Glutamatergic neuron (in vitro differentiated cells): ENCODE measurements around the gene GPLD1. TPM values are rescaled to one million over a fixed set of nuclear protein-coding genes. Genes with fewer than 3 reads are reported as not detected.

ENCODE experiments used
- DNase-seq: peaks from one replicate; pipeline ENCODE4 v3.0.0; 2022
- H3K27ac Mint-ChIP-seq: one replicate; pipeline ENCODE4 v1.8.0; 2020; ENCODE audit warnings: mild to moderate bottlenecking, mixed read lengths, inconsistent platforms; ENCODE audit not compliant: unreplicated experiment
- H3K27me3 Mint-ChIP-seq: one replicate; pipeline ENCODE4 v1.8.0; 2020; ENCODE audit warnings: mild to moderate bottlenecking, moderate library complexity, mixed read lengths, inconsistent platforms; ENCODE audit not compliant: unreplicated experiment
- H3K36me3 Mint-ChIP-seq: one replicate; pipeline ENCODE4 v1.8.0; 2020; ENCODE audit warnings: mild to moderate bottlenecking, mixed read lengths, inconsistent platforms; ENCODE audit not compliant: unreplicated experiment
- H3K4me1 Mint-ChIP-seq: one replicate; pipeline ENCODE4 v1.8.0; 2020; ENCODE audit warnings: mild to moderate bottlenecking, low read depth, mixed read lengths, inconsistent platforms; ENCODE audit not compliant: unreplicated experiment
- H3K4me3 Mint-ChIP-seq: one replicate; pipeline ENCODE4 v1.8.0; 2020; ENCODE audit warnings: mild to moderate bottlenecking, mixed read lengths, inconsistent platforms; ENCODE audit not compliant: unreplicated experiment
- H3K9me3 Mint-ChIP-seq: one replicate; pipeline ENCODE4 v1.8.0; 2020; ENCODE audit warnings: mild to moderate bottlenecking, moderate library complexity, mixed read lengths, inconsistent platforms; ENCODE audit not compliant: unreplicated experiment
- CTCF ChIP-seq: fragments of 200-600 bp; sonication (generic); IDR thresholded peaks from one replicate; pipeline ENCODE4 v1.5.0; 2021; ENCODE audit not compliant: partially characterized antibody, unreplicated experiment
- total RNA-seq: library from RNA; stranded (reverse); fragmentation: NEBNext Ultra II Directional; extraction: Animal tissue kit (Norgen Biotek cat#: 25700); gene quantifications from one replicate; pipeline ENCODE4 v1.2.1, GENCODE V29; 2021; ENCODE audit not compliant: unreplicated experiment

GPLD1 gene
- total RNA-seq, 1 donor from 2014 or later: 2.0 TPM

GRCh38 chr6:24472181-24472580 is 17.2 kb downstream of the GPLD1 start:
- Mint-ChIP-seq H3K4me1 (no peaks in the 10 kb centered on the region), H3K4me3 (no peak overlapping the region), H3K9me3 (no peaks in the 10 kb centered on the region), H3K36me3 (no peaks in the 10 kb centered on the region), H3K27ac (no peak overlapping the region), H3K27me3 (no peaks in the 10 kb centered on the region)
- no peak for DNase-seq
- TF ChIP-seq CTCF: no peak

GRCh38 chr6:24469811-24470210 is 19.6 kb downstream of the GPLD1 start:
- H3K9me3 Mint-ChIP-seq: no peaks in the 10 kb centered on the region
- no peak overlapping the region for H3K4me3 Mint-ChIP-seq
- TF ChIP-seq CTCF: no peak
- no peak overlapping the region for H3K27ac Mint-ChIP-seq
- H3K4me1 Mint-ChIP-seq: no peaks in the 10 kb centered on the region
- no peak for DNase-seq
- no peaks in the 10 kb centered on the region for H3K36me3 Mint-ChIP-seq
- no peaks in the 10 kb centered on the region for H3K27me3 Mint-ChIP-seq

- H3K9me3 Mint-ChIP-seq: no peaks in the 10 kb centered on the region
- H3K36me3 Mint-ChIP-seq: no peaks in the 10 kb centered on the region
- DNase-seq: no peak
- H3K27me3 Mint-ChIP-seq: no peaks in the 10 kb centered on the region
- no peaks in the 10 kb centered on the region for H3K4me1 Mint-ChIP-seq
- no peak for TF ChIP-seq CTCF
- H3K4me3 Mint-ChIP-seq: no peak overlapping the region
- H3K27ac Mint-ChIP-seq: no peak overlapping the region
Measured at GRCh38 chr6:24464253-24465038, 24.9 kb downstream of the GPLD1 start.

GRCh38 chr6:24460966-24461365 is 28.4 kb downstream of the GPLD1 start:
- H3K36me3 Mint-ChIP-seq: no peaks in the 10 kb centered on the region
- DNase-seq: no peak
- TF ChIP-seq CTCF: no peak
- no peaks in the 10 kb centered on the region for H3K4me1 Mint-ChIP-seq
- H3K4me3 Mint-ChIP-seq: no peak overlapping the region
- H3K27ac Mint-ChIP-seq: no peak overlapping the region
- no peaks in the 10 kb centered on the region for H3K27me3 Mint-ChIP-seq
- H3K9me3 Mint-ChIP-seq: no peaks in the 10 kb centered on the region

- Mint-ChIP-seq H3K36me3 (no peaks in the 10 kb centered on the region), H3K4me1 (no peaks in the 10 kb centered on the region), H3K27me3 (no peaks in the 10 kb centered on the region), H3K27ac (no peak overlapping the region), H3K9me3 (no peaks in the 10 kb centered on the region), H3K4me3 (no peak overlapping the region)
- no peak for TF ChIP-seq CTCF
- DNase-seq: no peak
Measured at GRCh38 chr6:24458941-24459340, 30.4 kb downstream of the GPLD1 start.
